Measurements from ENCODE around the gene RHOBTB3.
A peak's percentile ranks its signal among the peaks of the same experiment; 100 is the strongest.

DNA sequence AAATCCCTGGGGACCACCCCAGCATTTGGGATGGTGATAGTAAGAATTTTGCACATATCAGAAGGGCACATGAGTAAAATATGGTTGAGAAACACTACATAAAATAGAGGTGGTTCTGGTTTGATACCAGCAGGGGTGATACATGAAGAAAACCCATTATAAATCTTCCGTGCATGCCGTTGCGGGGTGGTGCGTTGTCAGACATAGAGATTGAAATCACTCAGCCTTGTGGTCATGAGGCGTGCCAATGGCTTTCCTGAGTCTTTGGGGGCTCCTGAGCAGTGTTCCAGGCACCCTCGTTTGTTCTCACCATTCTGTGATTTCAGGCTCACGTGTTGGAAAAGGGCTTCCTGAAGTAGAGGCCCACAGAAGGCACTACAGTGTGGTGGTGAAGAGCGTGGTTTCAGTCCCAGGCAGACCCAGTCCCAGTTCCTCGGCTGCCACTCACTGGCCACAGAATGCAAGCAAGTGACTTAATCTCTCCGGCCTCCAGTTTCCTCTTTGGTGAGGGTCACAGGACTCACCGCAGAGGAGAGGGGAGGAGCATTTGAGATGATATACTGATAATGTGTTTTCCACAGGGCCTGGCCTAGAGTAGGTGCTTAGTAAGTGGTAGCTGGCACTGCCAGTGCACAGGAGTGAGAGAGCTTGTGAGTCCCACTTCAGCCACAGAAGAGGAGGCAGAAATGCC lies 111.9 kb downstream of the RHOBTB3 start:
- TF ChIP-seq, protein P1, sequence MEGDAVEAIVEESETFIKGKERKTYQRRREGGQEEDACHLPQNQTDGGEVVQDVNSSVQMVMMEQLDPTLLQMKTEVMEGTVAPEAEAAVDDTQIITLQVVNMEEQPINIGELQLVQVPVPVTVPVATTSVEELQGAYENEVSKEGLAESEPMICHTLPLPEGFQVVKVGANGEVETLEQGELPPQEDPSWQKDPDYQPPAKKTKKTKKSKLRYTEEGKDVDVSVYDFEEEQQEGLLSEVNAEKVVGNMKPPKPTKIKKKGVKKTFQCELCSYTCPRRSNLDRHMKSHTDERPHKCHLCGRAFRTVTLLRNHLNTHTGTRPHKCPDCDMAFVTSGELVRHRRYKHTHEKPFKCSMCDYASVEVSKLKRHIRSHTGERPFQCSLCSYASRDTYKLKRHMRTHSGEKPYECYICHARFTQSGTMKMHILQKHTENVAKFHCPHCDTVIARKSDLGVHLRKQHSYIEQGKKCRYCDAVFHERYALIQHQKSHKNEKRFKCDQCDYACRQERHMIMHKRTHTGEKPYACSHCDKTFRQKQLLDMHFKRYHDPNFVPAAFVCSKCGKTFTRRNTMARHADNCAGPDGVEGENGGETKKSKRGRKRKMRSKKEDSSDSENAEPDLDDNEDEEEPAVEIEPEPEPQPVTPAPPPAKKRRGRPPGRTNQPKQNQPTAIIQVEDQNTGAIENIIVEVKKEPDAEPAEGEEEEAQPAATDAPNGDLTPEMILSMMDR (IDR thresholded peaks at IDR 0.05; ENCODE audit: extremely low read depth in 1 of 2, insufficient read depth in 1 of 2, low read depth in 1 of 2, low read length in 2 of 2), result peak in 1 of 2 donors; percentile 24
- TF ChIP-seq POLR2AphosphoS5 (IDR thresholded peaks at IDR 0.05; ENCODE audit: insufficient read depth, low read depth, low read length), result no peak
- TF ChIP-seq POLR2A (IDR thresholded peaks at IDR 0.05; ENCODE audit: low read depth, low read length), result no peak
- TF ChIP-seq MYC (IDR thresholded peaks at IDR 0.05; ENCODE audit: low read depth, low read length), result no peak
- no peak for TF ChIP-seq EZH2 (IDR thresholded peaks at IDR 0.05; ENCODE audit: borderline replicate concordance, low read depth, low read length, severe bottlenecking)
- no peak for TF ChIP-seq FOS (IDR thresholded peaks at IDR 0.05; ENCODE audit: borderline replicate concordance, insufficient read depth, low read length)
- TF ChIP-seq, protein P2, sequence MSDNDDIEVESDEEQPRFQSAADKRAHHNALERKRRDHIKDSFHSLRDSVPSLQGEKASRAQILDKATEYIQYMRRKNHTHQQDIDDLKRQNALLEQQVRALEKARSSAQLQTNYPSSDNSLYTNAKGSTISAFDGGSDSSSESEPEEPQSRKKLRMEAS (IDR thresholded peaks at IDR 0.05; ENCODE audit: insufficient read depth, insufficient read length), result no peak

Data from endothelial cell of umbilical vein (primary cell).